MCF 10A (cell line): ENCODE data around the gene ADAM12. TPM values are rescaled to one million over a fixed set of nuclear protein-coding genes. Genes with fewer than 3 reads are reported as not detected.

Experiments
- BruUV-seq: library from RNA; stranded (reverse); fragments of 400-500 nt; replicated peaks from 2 replicates; lab custom pipeline; 2021; lab: Mats Ljungman, UMichigan
- CTCF ChIA-PET: fragments of 300-600 bp; sonication (Branson Sonifier 250); formaldehyde crosslinking; extraction: SDS; loops from one replicate; lab custom pipeline; 2021; ENCODE audit warnings: antibody characterized with exemption, inconsistent platforms; lab: Yijun Ruan, JAX
- POLR2A ChIA-PET: fragments of 300-600, 350-650 bp; sonication (Branson Sonifier 250); formaldehyde crosslinking; extraction: SDS; loops from one replicate; lab custom pipeline; 2020; ENCODE audit warnings: antibody characterized with exemption, inconsistent platforms; lab: Yijun Ruan, JAX
- DNase-seq: peaks from one replicate; pipeline ENCODE4 v3.0.0-alpha.2; 2018; ENCODE audit not compliant: unreplicated experiment
- H3K27ac Mint-ChIP-seq: one replicate; pipeline ENCODE4 v1.8.0; 2022; ENCODE audit warnings: mild to moderate bottlenecking, low read depth, mixed read lengths; ENCODE audit not compliant: unreplicated experiment
- H3K27me3 Mint-ChIP-seq: one replicate; pipeline ENCODE4 v1.8.0; 2022; ENCODE audit warnings: mixed read lengths; ENCODE audit not compliant: insufficient read depth, unreplicated experiment
- H3K36me3 Mint-ChIP-seq: one replicate; pipeline ENCODE4 v1.8.0; 2022; ENCODE audit warnings: mild to moderate bottlenecking, moderate library complexity, mixed read lengths; ENCODE audit not compliant: insufficient read depth, unreplicated experiment
- H3K4me1 Mint-ChIP-seq: one replicate; pipeline ENCODE4 v1.8.0; 2022; ENCODE audit warnings: mixed read lengths; ENCODE audit not compliant: insufficient read depth, unreplicated experiment
- H3K4me3 Mint-ChIP-seq: one replicate; pipeline ENCODE4 v1.8.0; 2022; ENCODE audit warnings: mild to moderate bottlenecking, moderate library complexity, mixed read lengths; ENCODE audit not compliant: unreplicated experiment
- H3K9me3 Mint-ChIP-seq: one replicate; pipeline ENCODE4 v1.8.0; 2022; ENCODE audit warnings: mixed read lengths; ENCODE audit not compliant: unreplicated experiment
- intact Hi-C: fragments of 100-400 bp; cut with micrococcal nuclease; formaldehyde crosslinking; loops from 2 replicates; pipeline ENCODE4 v1.14.1; 2022
- total RNA-seq: library from RNA; stranded (reverse); gene quantifications from 2 replicates; pipeline ENCODE4 v1.2.3, GENCODE V29; 2022
- TF ChIP-seq, protein P1 (sequence below): fragments of 200-600 bp; IDR thresholded peaks from one replicate; pipeline ENCODE4 v1.8.0; 2022; ENCODE audit warnings: antibody characterized with exemption, mild to moderate bottlenecking; ENCODE audit not compliant: unreplicated experiment

Gene ADAM12
- total RNA-seq, 1 experiment from 2014 or later = 2.2 TPM

DNA sequence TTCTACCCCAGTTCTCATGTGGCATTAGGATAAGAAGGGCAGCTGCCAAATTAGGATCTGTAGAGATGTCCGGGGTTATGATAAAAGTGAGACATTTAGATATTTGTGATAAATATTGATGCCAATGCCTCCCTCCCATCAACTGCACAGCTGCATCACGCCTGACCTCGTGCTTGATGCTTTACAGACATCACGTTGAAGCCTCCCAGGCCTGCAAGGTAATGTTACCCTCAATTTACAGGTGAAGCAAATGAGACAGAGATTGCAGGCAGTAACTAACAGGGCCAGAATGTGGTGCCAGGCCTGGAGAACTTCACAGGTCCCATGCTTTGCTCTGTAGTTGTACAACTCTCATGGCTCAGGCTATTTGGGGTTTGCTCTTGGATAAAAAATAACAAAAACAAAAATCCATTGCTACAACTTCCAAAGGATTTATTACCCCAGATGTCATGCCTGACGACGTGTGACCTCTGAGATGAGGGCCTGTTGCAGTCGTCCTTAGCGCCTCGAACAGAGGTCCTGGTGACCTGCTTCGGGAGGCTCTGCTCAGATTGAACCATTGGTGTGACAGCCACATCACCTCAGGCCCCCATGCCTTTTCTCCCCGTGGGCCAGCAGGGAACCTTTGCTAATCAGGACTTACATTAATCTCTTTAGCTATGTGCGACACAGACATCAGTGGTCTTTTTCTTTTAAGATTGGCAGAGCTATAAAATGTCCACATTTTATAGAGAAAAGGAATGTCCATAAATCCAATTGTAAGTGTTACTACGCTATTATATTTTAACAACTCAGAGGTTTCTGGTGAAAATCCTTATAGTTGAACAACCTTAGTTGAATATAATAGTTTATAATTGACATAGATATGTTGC, 169.3 kb downstream of the ADAM12 start:
- TF ChIP-seq, protein P1, sequence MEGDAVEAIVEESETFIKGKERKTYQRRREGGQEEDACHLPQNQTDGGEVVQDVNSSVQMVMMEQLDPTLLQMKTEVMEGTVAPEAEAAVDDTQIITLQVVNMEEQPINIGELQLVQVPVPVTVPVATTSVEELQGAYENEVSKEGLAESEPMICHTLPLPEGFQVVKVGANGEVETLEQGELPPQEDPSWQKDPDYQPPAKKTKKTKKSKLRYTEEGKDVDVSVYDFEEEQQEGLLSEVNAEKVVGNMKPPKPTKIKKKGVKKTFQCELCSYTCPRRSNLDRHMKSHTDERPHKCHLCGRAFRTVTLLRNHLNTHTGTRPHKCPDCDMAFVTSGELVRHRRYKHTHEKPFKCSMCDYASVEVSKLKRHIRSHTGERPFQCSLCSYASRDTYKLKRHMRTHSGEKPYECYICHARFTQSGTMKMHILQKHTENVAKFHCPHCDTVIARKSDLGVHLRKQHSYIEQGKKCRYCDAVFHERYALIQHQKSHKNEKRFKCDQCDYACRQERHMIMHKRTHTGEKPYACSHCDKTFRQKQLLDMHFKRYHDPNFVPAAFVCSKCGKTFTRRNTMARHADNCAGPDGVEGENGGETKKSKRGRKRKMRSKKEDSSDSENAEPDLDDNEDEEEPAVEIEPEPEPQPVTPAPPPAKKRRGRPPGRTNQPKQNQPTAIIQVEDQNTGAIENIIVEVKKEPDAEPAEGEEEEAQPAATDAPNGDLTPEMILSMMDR = no peak
- no peaks in the 10 kb centered on the region for H3K36me3 Mint-ChIP-seq
- no peaks in the 10 kb centered on the region for H3K4me1 Mint-ChIP-seq
- intact Hi-C loops = no loop called here
- H3K9me3 Mint-ChIP-seq = no peaks in the 10 kb centered on the region
- CTCF ChIA-PET = no interaction called here
- no peak for DNase-seq
- H3K27me3 Mint-ChIP-seq = no peaks in the 10 kb centered on the region
- BruUV-seq = no TSS peak
- no peak overlapping the region for H3K4me3 Mint-ChIP-seq
- POLR2A ChIA-PET = interaction anchor here (1.2 kb wide), 1 partner anchor 12 kb away, joined by 3 read pairs; no protein-coding TSS in a partner anchor
- H3K27ac Mint-ChIP-seq = no peak overlapping the region

DNA sequence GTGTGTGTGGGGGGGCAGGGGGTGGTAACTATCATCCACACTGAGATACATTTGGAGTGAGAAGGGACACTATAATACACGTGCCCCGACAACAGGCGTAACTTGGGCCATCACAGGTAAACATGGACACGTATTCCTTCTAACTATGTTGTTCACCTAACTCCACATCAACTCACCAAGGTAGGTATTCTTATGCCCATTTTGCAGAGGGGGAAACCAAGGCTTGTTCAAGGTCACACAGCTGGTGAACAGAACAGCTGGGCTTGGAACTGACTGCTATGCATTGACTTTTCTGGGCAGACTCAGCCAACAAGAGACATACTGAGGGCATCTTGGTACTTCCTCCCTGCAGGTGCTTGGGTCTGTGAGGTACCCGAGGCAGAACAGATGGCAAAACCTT, 170.1 kb downstream of the ADAM12 start:
- intact Hi-C loops = no loop called here
- BruUV-seq = no TSS peak
- Mint-ChIP-seq H3K4me3 (no peak overlapping the region), H3K27me3 (no peaks in the 10 kb centered on the region), H3K27ac (no peak overlapping the region), H3K4me1 (no peaks in the 10 kb centered on the region), H3K9me3 (no peaks in the 10 kb centered on the region), H3K36me3 (no peaks in the 10 kb centered on the region)
- DNase-seq = no peak
- ChIA-PET CTCF (no interaction called here), POLR2A (no interaction called here)
- TF ChIP-seq, protein P1 = no peak

DNA sequence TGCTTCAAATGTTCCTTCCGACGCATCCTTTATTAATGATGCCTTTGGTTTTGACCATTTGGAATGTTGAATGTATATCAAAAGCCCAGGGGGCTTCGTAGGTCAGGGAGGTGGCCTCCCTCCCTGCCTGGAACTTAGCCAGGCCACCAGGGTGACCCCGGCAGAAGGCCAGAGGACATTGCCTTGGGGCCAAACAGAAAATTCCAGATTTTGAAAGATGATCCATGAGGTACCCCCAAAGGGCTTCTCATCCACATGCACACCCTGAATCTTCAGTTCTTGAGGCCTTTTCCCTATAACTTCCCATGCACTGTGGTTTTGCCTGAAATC, 171.7 kb downstream of the ADAM12 start:
- ChIA-PET POLR2A (interaction anchor here (0.9 kb wide), 1 partner anchor 9 kb away, joined by 3 read pairs; no protein-coding TSS in a partner anchor), CTCF (interaction anchor here (0.6 kb wide), 1 partner anchor 170 kb away, joined by 3 read pairs; no protein-coding TSS in a partner anchor)
- BruUV-seq = no TSS peak
- Mint-ChIP-seq H3K36me3 (no peaks in the 10 kb centered on the region), H3K27ac (no peak overlapping the region), H3K4me1 (no peaks in the 10 kb centered on the region), H3K27me3 (no peaks in the 10 kb centered on the region), H3K4me3 (no peak overlapping the region), H3K9me3 (no peaks in the 10 kb centered on the region)
- no peak for DNase-seq
- intact Hi-C loops = no loop called here
- TF ChIP-seq, protein P1 = no peak

DNA sequence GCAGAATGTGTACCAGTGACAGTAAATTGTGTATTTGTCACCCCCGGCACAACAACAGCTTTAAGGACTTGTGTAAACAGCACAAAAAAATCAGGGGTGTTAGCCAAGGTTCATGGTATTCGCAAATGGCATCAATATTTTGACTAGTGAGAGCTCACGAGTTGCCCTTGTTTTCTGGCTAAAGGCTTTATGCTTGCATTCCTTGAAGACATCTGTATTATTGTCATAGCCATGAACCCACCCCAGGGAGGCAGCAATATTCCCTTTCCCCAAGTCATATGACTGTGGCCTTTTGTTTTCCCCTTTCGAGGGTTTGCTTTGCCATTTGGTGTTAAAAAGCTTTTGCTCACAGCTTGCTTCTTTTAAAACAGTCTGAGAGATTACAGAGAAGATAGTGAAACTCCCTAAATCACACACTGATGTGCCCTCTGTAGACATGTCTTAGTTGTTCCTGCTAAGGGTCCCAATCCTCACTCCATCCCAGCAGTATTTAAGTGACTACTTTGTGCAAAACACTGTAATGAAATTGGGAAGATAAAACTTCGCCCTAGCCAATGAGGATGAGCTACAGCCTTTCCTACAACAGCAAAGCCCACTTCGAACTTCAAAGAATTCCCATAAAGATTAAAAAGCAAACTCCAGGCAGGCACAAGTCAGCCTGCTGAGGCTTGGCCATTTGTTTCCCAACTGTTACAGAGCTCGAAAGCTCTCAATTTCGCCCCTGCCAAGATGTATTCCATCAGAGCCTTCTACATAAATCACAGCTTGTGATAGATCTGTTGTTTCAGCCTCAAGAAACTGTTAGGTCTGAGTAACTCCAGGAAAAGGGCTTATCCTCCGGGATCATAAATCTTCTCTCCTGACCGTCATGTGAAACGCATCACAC, 172.3 kb downstream of the ADAM12 start:
- DNase-seq = no peak
- Mint-ChIP-seq H3K4me1 (no peaks in the 10 kb centered on the region), H3K36me3 (no peaks in the 10 kb centered on the region), H3K4me3 (no peak overlapping the region), H3K27ac (no peak overlapping the region), H3K9me3 (no peaks in the 10 kb centered on the region), H3K27me3 (no peaks in the 10 kb centered on the region)
- TF ChIP-seq, protein P1 = no peak
- CTCF ChIA-PET = interaction anchor here (0.6 to 0.7 kb wide), 2 partner anchors 22 to 233 kb away, joined by 3 read pairs; no protein-coding TSS in a partner anchor
- no TSS peak for BruUV-seq
- intact Hi-C loops = no loop called here
- POLR2A ChIA-PET = no interaction called here
